RWPE2 (cell line): ENCODE data around the gene SMAD3.

Source experiments
- ATAC-seq: fragments of 200-7000 bp; cut with Tn5 transposase; 3 replicates; pipeline ENCODE4 v1.9.1; 2021; ENCODE audit warnings: low read depth
- DNase-seq: peaks from one replicate; pipeline ENCODE4 v3.0.0-alpha.2; 2020; ENCODE audit warnings: low spot score
- H3K27ac ChIP-seq: fragments of 450-650 bp; 2 replicates; pipeline ENCODE4 v1.5.1; 2017; ENCODE audit warnings: mild to moderate bottlenecking; ENCODE audit not compliant: poor library complexity, severe bottlenecking
- H3K27me3 ChIP-seq: fragments of 250-450 bp; sonication (Bioruptor Pico); 2 replicates; pipeline ENCODE4 v1.5.1; 2021; ENCODE audit warnings: mild to moderate bottlenecking, moderate library complexity; ENCODE audit not compliant: insufficient read depth, poor library complexity, severe bottlenecking
- H3K36me3 ChIP-seq: fragments of 250-450 bp; sonication (Bioruptor Pico); 2 replicates; pipeline ENCODE4 v1.5.1; 2020; ENCODE audit warnings: low read depth, mild to moderate bottlenecking, moderate library complexity
- H3K4me1 ChIP-seq: fragments of 250-450 bp; sonication (Bioruptor Pico); 2 replicates; pipeline ENCODE4 v1.5.1; 2021; ENCODE audit warnings: mild to moderate bottlenecking, moderate library complexity; ENCODE audit not compliant: insufficient read depth, poor library complexity, severe bottlenecking
- H3K4me3 ChIP-seq: fragments of 250-450 bp; sonication (Bioruptor Pico); 2 replicates; pipeline ENCODE4 v1.5.1; 2021; ENCODE audit warnings: mild to moderate bottlenecking, moderate library complexity; ENCODE audit not compliant: severe bottlenecking
- H3K9me3 ChIP-seq: fragments of 250-450 bp; sonication (Bioruptor Pico); 2 replicates; pipeline ENCODE4 v1.5.1; 2021; ENCODE audit warnings: mild to moderate bottlenecking, moderate library complexity; ENCODE audit not compliant: severe bottlenecking
- TF ChIP-seq, protein P1 (sequence below): fragments of 450-650 bp; IDR thresholded peaks from one replicate; pipeline ENCODE4 v1.5.1; 2017; ENCODE audit warnings: mild to moderate bottlenecking, moderate library complexity; ENCODE audit not compliant: poor library complexity, severe bottlenecking

The SMAD3 gene

DNA sequence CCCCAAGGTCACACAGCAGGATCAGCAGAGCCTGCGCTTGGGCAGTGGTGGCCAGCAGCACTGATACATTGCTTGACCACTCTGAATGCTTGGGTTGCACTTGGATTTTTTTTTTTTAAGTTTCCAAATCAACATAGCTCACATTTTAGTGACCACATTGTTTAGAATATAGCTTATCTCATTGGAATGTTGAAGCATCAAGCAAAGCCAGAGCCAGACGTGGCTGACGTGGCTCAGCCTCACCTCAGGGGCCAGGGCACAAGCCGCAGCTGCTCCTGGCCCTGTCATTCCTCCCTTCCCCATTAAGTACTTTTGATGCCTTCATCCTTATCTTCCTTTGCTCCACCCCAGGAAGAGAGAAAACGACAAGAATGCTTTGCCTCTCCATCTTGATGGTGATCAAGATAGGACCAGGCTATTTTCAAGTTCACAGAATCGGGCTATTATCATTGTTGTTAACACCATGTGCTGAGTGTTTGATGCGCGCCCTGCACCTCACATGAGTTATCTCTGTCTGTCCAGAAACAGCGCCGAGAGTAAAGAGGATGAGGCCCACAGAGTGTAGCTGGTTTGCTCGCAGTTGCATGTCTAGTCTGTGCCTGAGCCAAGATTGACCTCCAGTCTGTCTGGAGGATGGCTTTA lies 113.3 kb downstream of the SMAD3 start:
- DNase-seq = peak; percentile 81
- Histone ChIP-seq H3K9me3 (no peaks in the 10 kb centered on the region), H3K36me3 (peaks cover 74% of the 10 kb centered on the region), H3K4me1 (peaks cover 47% of the 10 kb centered on the region), H3K27ac (peak overlapping the region; percentile 84), H3K27me3 (no peaks in the 10 kb centered on the region), H3K4me3 (no peak overlapping the region)
- TF ChIP-seq, protein P1, sequence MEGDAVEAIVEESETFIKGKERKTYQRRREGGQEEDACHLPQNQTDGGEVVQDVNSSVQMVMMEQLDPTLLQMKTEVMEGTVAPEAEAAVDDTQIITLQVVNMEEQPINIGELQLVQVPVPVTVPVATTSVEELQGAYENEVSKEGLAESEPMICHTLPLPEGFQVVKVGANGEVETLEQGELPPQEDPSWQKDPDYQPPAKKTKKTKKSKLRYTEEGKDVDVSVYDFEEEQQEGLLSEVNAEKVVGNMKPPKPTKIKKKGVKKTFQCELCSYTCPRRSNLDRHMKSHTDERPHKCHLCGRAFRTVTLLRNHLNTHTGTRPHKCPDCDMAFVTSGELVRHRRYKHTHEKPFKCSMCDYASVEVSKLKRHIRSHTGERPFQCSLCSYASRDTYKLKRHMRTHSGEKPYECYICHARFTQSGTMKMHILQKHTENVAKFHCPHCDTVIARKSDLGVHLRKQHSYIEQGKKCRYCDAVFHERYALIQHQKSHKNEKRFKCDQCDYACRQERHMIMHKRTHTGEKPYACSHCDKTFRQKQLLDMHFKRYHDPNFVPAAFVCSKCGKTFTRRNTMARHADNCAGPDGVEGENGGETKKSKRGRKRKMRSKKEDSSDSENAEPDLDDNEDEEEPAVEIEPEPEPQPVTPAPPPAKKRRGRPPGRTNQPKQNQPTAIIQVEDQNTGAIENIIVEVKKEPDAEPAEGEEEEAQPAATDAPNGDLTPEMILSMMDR = no peak
- ATAC-seq = peak; percentile 63

DNA sequence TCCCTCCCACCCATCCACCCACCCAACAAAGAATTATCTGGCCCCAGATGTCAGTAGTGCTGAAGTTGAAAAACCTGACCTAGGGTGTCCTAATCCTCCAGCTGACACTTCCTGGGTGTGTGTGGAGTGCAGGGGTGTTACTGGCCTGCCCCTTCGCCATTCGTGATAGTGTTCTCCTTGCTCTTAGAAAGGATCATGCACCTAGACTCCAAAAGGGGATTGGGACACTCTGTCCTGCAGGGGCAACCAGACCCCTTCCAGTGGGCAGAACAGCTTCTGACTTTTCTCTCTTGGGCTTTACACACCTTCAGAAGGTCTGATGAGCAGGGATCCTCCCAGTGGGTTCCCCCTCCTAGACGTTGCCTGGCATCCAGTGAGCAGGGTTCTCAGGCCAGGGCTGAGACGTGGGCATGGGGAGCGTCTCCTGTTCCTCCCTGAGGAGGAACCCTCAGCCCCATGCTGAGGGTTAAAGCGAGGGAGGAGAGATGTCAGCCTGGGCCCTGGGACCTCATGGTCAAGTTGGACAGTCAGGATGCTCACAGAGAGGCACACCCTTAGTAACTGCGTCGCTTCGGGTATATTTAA lies 114.1 kb downstream of the SMAD3 start:
- Histone ChIP-seq H3K9me3 (no peaks in the 10 kb centered on the region), H3K27ac (peak overlapping the region; percentile 84), H3K27me3 (no peaks in the 10 kb centered on the region), H3K4me1 (peaks cover 39% of the 10 kb centered on the region), H3K36me3 (peaks cover 79% of the 10 kb centered on the region), H3K4me3 (no peak overlapping the region)
- TF ChIP-seq, protein P1 = no peak
- no peak for ATAC-seq
- no peak for DNase-seq

DNA sequence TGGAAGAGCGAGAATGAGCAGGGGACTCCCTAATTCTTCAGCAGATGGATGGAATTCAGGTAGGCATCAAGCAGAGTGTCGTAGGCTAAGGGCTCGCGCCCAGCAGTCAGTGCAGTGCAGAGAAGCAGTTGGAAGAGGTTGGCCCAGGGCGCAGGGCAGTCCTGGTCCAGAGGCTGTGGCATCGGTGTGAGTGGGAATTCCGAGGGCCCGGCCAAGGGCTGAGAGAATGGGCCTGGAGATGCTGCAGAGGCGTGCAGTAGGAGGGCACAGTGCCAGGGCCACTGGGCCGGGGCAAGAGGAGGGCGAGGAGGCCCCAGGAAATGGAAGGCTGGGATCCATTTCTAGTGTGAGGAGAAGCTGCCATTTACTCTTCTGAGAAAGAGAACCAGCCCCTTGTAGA lies 114.6 kb downstream of the SMAD3 start:
- Histone ChIP-seq H3K9me3 (no peaks in the 10 kb centered on the region), H3K36me3 (peaks cover 84% of the 10 kb centered on the region), H3K4me3 (no peak overlapping the region), H3K27me3 (no peaks in the 10 kb centered on the region), H3K4me1 (peaks cover 35% of the 10 kb centered on the region), H3K27ac (peak overlapping the region; percentile 84)
- DNase-seq (no peak), ATAC-seq (no peak)
- TF ChIP-seq, protein P1 = no peak

DNA sequence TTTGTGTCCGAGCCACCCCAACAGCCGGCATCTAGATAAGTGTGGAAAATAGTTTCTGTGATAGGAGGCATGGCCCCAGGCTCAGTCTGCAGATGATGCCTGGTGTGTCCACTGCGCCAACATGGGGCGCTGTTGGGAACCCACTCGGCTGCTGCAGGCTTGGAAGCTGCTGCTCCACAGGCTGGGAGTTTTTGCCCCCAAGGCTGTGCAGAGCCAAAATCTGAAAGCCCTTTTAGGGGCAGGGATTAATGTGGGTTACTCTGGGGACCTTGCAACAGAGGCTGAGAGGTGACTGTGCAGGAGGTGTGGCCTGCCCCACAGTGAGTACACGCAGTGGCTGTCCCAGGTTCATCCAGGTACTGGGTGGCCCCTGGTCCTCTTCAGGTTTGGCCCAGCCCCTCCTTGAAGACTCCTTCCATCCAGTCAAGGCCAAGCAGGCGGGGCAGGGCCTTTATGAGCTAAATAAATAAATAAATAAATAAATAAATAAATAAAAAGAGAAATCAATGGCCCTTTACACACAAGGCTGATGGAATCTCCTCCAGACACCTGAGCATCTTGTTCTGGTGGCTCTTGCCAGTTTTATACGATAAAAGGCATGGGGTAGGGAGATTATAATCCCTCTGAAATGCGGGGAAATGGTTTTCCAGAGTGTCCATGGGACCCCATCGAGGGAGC lies 115.3 kb downstream of the SMAD3 start:
- Histone ChIP-seq H3K4me3 (no peak overlapping the region), H3K4me1 (peaks cover 29% of the 10 kb centered on the region), H3K9me3 (no peaks in the 10 kb centered on the region), H3K27ac (no peak overlapping the region), H3K27me3 (no peaks in the 10 kb centered on the region), H3K36me3 (peaks cover 86% of the 10 kb centered on the region)
- ATAC-seq (no peak), DNase-seq (no peak)
- TF ChIP-seq, protein P1 = no peak
